WTC11 (cell line): Measurements from ENCODE around the gene FIS1. TPM values are rescaled to one million over a fixed set of nuclear protein-coding genes. Genes with fewer than 3 reads are reported as not detected.

Experiments used
- ATAC-seq: fragments of 200-7000 bp; cut with Tn5 transposase; 2 replicates; pipeline ENCODE4 v1.10.0; 2021; ENCODE audit warnings: mild to moderate bottlenecking, moderate library complexity
- CTCF ChIA-PET: fragments of 300-600 bp; sonication (Branson Sonifier 250); formaldehyde crosslinking; loops from one replicate; lab custom pipeline; 2021; ENCODE audit warnings: antibody characterized with exemption; lab: Charles Lee
- POLR2A ChIA-PET: fragments of 350-600 bp; sonication (Branson Sonifier 250); formaldehyde crosslinking; loops from one replicate; lab custom pipeline; 2021; ENCODE audit warnings: antibody characterized with exemption; lab: Charles Lee
- DNase-seq: peaks from one replicate; pipeline ENCODE4 v3.0.0; 2021; ENCODE audit warnings: low spot score
- H3K27ac Mint-ChIP-seq: 2 replicates; pipeline ENCODE4 v1.8.0; 2021; ENCODE audit warnings: mixed read lengths
- H3K27me3 Mint-ChIP-seq: 2 replicates; pipeline ENCODE4 v1.8.0; 2021; ENCODE audit warnings: low read depth, mild to moderate bottlenecking, moderate library complexity, mixed read lengths
- H3K36me3 Mint-ChIP-seq: 2 replicates; pipeline ENCODE4 v1.8.0; 2021; ENCODE audit warnings: mixed read lengths
- H3K4me1 Mint-ChIP-seq: 2 replicates; pipeline ENCODE4 v1.8.0; 2022; ENCODE audit warnings: mixed read lengths
- H3K4me3 Mint-ChIP-seq: 2 replicates; pipeline ENCODE4 v1.8.0; 2021; ENCODE audit warnings: mild to moderate bottlenecking, moderate library complexity, mixed read lengths
- H3K9me3 Mint-ChIP-seq: 2 replicates; pipeline ENCODE4 v1.8.0; 2021; ENCODE audit warnings: mixed read lengths
- NR3C1 ChIP-seq: sonication (generic); formaldehyde crosslinking; conservative IDR thresholded peaks from 2 replicates; pipeline ENCODE4 v1.8.1; 2023; ENCODE audit warnings: low read depth, mild to moderate bottlenecking, missing genetic modification reagents
- RORB ChIP-seq: fragments of 250-450 bp; sonication (Bioruptor Pico); IDR thresholded peaks from 2 replicates; pipeline ENCODE4 v1.9.0; 2021; ENCODE audit warnings: mild to moderate bottlenecking
- TEAD4 ChIP-seq: sonication (generic); formaldehyde crosslinking; IDR thresholded peaks from 2 replicates; pipeline ENCODE4 v1.8.0; 2022; ENCODE audit warnings: mild to moderate bottlenecking, missing genetic modification reagents
- ZNF232 ChIP-seq: sonication (generic); formaldehyde crosslinking; IDR thresholded peaks from 2 replicates; pipeline ENCODE4 v1.8.0; 2022; ENCODE audit warnings: mild to moderate bottlenecking, missing genetic modification reagents
- ZNF671 ChIP-seq: fragments of 250-450 bp; sonication (Bioruptor Pico); IDR thresholded peaks from 2 replicates; pipeline ENCODE4 v1.8.0; 2021; ENCODE audit warnings: mild to moderate bottlenecking
- total RNA-seq: library from RNA; stranded (reverse); gene quantifications from 3 replicates; pipeline ENCODE4 v1.2.3, GENCODE V29; 2021
- TF ChIP-seq, protein P1 (sequence below): sonication (generic); formaldehyde crosslinking; IDR thresholded peaks from 2 replicates; pipeline ENCODE4 v1.8.1; 2023; ENCODE audit warnings: mild to moderate bottlenecking, moderate library complexity, missing genetic modification reagents
- TF ChIP-seq, protein P2 (sequence below): sonication (generic); formaldehyde crosslinking; IDR thresholded peaks from 2 replicates; pipeline ENCODE4 v1.8.1; 2022; ENCODE audit warnings: mild to moderate bottlenecking, missing genetic modification reagents, moderate library complexity, borderline replicate concordance
- TF ChIP-seq, protein P3 (sequence below): sonication (generic); formaldehyde crosslinking; IDR thresholded peaks from 2 replicates; pipeline ENCODE4 v1.8.0; 2022; ENCODE audit warnings: mild to moderate bottlenecking, missing genetic modification reagents
- TF ChIP-seq, protein P4 (sequence below): fragments of 250-450 bp; sonication (Bioruptor Pico); IDR thresholded peaks from 2 replicates; pipeline ENCODE4 v1.9.0; 2021; ENCODE audit warnings: mild to moderate bottlenecking
- TF ChIP-seq, protein P5 (sequence below): fragments of 250-450 bp; sonication (Bioruptor Pico); conservative IDR thresholded peaks from 2 replicates; pipeline ENCODE4 v1.9.0; 2021; ENCODE audit warnings: mild to moderate bottlenecking
- TF ChIP-seq, protein P6 (sequence below): sonication (generic); formaldehyde crosslinking; IDR thresholded peaks from 2 replicates; pipeline ENCODE4 v1.8.0; 2023; ENCODE audit warnings: mild to moderate bottlenecking, missing genetic modification reagents
- TF ChIP-seq, protein P7 (sequence below): sonication (generic); formaldehyde crosslinking; IDR thresholded peaks from 2 replicates; pipeline ENCODE4 v1.8.1; 2023; ENCODE audit warnings: mild to moderate bottlenecking, missing genetic modification reagents

FIS1 gene
- total RNA-seq, 1 experiment from 2014 or later: 123 TPM

DNA sequence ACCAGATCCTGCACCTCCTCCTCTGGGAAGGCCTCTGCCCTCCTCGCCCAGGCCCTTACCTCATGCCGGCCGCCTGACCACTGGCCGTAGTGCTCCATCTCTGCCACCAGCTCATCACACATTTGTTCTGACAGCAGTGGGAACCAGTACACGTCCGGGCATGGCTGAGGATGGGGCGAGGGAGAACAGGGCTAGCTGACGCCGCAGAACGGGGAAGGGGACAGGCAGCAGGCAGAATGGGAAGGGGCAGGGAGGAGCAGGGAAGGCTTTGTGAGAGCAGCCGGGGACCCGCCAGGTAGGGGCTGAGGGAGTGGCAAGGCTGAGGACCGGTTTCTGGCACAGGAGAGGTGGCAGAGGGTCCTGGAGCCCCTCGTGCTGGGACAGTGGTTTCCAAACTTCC, 36.1 kb downstream of the FIS1 start (continued):
- TF ChIP-seq, protein P1, sequence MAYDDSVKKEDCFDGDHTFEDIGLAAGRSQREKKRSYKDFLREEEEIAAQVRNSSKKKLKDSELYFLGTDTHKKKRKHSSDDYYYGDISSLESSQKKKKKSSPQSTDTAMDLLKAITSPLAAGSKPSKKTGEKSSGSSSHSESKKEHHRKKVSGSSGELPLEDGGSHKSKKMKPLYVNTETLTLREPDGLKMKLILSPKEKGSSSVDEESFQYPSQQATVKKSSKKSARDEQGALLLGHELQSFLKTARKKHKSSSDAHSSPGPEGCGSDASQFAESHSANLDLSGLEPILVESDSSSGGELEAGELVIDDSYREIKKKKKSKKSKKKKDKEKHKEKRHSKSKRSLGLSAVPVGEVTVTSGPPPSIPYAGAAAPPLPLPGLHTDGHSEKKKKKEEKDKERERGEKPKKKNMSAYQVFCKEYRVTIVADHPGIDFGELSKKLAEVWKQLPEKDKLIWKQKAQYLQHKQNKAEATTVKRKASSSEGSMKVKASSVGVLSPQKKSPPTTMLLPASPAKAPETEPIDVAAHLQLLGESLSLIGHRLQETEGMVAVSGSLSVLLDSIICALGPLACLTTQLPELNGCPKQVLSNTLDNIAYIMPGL (CRISPR knock-in tag): no peak
- TF ChIP-seq, protein P2, sequence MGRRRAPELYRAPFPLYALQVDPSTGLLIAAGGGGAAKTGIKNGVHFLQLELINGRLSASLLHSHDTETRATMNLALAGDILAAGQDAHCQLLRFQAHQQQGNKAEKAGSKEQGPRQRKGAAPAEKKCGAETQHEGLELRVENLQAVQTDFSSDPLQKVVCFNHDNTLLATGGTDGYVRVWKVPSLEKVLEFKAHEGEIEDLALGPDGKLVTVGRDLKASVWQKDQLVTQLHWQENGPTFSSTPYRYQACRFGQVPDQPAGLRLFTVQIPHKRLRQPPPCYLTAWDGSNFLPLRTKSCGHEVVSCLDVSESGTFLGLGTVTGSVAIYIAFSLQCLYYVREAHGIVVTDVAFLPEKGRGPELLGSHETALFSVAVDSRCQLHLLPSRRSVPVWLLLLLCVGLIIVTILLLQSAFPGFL (CRISPR knock-in tag): no peak
- TF ChIP-seq, protein P3, sequence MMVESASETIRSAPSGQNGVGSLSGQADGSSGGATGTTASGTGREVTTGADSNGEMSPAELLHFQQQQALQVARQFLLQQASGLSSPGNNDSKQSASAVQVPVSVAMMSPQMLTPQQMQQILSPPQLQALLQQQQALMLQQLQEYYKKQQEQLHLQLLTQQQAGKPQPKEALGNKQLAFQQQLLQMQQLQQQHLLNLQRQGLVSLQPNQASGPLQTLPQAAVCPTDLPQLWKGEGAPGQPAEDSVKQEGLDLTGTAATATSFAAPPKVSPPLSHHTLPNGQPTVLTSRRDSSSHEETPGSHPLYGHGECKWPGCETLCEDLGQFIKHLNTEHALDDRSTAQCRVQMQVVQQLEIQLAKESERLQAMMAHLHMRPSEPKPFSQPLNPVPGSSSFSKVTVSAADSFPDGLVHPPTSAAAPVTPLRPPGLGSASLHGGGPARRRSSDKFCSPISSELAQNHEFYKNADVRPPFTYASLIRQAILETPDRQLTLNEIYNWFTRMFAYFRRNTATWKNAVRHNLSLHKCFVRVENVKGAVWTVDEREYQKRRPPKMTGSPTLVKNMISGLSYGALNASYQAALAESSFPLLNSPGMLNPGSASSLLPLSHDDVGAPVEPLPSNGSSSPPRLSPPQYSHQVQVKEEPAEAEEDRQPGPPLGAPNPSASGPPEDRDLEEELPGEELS (CRISPR knock-in tag): no peak
- TF ChIP-seq, protein P4, sequence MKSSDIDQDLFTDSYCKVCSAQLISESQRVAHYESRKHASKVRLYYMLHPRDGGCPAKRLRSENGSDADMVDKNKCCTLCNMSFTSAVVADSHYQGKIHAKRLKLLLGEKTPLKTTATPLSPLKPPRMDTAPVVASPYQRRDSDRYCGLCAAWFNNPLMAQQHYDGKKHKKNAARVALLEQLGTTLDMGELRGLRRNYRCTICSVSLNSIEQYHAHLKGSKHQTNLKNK (CRISPR knock-in tag): no peak
- no peak for TF ChIP-seq NR3C1 (CRISPR knock-in tag)
- TF ChIP-seq, protein P5, sequence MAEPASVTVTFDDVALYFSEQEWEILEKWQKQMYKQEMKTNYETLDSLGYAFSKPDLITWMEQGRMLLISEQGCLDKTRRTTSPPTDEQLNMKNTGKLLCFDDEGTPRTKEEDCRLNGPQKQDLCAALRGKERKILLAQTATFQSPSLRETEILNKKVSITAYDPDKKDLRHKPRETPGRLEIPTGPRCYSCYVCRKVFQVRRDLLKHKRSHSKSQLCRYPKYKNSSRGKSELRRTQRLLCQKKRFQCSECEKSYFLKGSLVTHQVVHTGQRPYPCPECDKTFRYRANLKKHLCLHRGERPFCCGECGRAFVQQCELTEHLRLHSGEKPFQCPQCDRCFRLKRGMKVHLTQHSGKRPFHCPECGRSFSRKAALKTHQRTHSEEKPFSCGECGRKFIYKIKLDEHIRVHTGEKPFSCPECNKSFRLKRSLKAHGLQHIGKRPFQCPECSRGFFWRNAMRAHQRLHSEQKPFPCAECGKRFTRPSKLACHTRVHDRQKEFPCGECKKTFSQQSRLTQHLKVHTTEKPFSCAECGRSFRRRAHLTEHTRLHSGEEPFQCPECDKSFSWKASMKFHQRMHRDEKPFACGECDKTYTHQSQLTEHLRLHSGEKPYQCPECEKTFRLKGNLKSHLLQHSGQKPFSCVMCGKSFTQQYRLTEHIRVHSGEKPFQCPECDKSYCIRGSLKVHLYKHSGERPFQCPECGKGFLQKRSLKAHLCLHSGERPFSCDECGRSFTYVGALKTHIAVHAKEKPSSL: no peak
- TF ChIP-seq TEAD4 (CRISPR knock-in tag): no peak
- TF ChIP-seq, protein P6, sequence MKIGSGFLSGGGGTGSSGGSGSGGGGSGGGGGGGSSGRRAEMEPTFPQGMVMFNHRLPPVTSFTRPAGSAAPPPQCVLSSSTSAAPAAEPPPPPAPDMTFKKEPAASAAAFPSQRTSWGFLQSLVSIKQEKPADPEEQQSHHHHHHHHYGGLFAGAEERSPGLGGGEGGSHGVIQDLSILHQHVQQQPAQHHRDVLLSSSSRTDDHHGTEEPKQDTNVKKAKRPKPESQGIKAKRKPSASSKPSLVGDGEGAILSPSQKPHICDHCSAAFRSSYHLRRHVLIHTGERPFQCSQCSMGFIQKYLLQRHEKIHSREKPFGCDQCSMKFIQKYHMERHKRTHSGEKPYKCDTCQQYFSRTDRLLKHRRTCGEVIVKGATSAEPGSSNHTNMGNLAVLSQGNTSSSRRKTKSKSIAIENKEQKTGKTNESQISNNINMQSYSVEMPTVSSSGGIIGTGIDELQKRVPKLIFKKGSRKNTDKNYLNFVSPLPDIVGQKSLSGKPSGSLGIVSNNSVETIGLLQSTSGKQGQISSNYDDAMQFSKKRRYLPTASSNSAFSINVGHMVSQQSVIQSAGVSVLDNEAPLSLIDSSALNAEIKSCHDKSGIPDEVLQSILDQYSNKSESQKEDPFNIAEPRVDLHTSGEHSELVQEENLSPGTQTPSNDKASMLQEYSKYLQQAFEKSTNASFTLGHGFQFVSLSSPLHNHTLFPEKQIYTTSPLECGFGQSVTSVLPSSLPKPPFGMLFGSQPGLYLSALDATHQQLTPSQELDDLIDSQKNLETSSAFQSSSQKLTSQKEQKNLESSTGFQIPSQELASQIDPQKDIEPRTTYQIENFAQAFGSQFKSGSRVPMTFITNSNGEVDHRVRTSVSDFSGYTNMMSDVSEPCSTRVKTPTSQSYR (CRISPR knock-in tag): no peak
- TF ChIP-seq, protein P7, sequence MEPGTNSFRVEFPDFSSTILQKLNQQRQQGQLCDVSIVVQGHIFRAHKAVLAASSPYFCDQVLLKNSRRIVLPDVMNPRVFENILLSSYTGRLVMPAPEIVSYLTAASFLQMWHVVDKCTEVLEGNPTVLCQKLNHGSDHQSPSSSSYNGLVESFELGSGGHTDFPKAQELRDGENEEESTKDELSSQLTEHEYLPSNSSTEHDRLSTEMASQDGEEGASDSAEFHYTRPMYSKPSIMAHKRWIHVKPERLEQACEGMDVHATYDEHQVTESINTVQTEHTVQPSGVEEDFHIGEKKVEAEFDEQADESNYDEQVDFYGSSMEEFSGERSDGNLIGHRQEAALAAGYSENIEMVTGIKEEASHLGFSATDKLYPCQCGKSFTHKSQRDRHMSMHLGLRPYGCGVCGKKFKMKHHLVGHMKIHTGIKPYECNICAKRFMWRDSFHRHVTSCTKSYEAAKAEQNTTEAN (CRISPR knock-in tag): no peak
- no peak for TF ChIP-seq ZNF671 (CRISPR knock-in tag)
- TF ChIP-seq RORB: no peak

DNA sequence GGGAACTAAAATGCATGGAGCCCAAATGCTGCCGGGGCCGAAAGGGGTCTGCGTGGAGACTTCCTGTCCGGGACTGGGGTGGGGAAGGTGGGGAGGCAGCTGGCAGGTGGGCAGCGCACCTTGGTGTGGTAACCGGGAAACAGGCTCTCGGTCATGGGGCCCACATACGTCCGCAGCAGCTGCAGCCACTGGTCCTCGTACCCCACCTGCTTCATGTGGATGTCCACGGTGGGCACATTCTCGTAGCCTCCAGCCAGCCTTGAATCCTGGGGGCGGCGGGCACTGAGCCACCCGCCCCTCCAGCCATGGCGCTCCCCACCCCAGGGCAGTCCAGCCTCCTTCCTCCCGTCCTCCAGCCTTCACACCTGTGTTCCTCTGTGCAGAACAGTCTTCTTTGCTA, 37.4 kb downstream of the FIS1 start:
- no peaks in the 10 kb centered on the region for H3K9me3 Mint-ChIP-seq
- DNase-seq: no peak
- no peak overlapping the region for H3K4me3 Mint-ChIP-seq
- H3K27ac Mint-ChIP-seq: peak overlapping the region; percentile 66; the same call in 1 of the 2 replicates
- H3K4me1 Mint-ChIP-seq: peaks cover 6% of the 10 kb centered on the region
- H3K27me3 Mint-ChIP-seq: peaks cover 7% of the 10 kb centered on the region
- no peak for ATAC-seq
- H3K36me3 Mint-ChIP-seq: peaks cover 3% of the 10 kb centered on the region; the same call in 1 of the 2 replicates
- no peak for TF ChIP-seq ZNF232 (CRISPR knock-in tag)
- CTCF ChIA-PET: interaction anchor here (1.2 kb wide), 1 partner anchor 15 kb away, joined by 3 read pairs; no protein-coding TSS in a partner anchor
- POLR2A ChIA-PET: no interaction called here
